Ishikawa (cell line): ENCODE measurements around the gene SEC31A.

Source experiments
- CEBPB ChIP-seq: IDR thresholded peaks from 2 replicates; pipeline ENCODE4 v1.6.1; 2012
- CREB1 ChIP-seq: IDR thresholded peaks from 2 replicates; pipeline ENCODE4 v1.6.1; 2012; ENCODE audit warnings: low read depth
- EGR1 ChIP-seq: IDR thresholded peaks from 2 replicates; pipeline ENCODE4 v1.6.1; 2012
- EP300 ChIP-seq: IDR thresholded peaks from 2 replicates; pipeline ENCODE4 v1.6.1; 2012; ENCODE audit warnings: borderline replicate concordance
- FOXM1 ChIP-seq: IDR thresholded peaks from 2 replicates; pipeline ENCODE4 v1.6.1; 2012; ENCODE audit warnings: low read depth, borderline replicate concordance
- NFIC ChIP-seq: IDR thresholded peaks from 2 replicates; pipeline ENCODE4 v1.6.1; 2012
- RAD21 ChIP-seq: IDR thresholded peaks from 2 replicates; pipeline ENCODE4 v1.6.1; 2012; ENCODE audit warnings: low read depth
- TAF1 ChIP-seq: IDR thresholded peaks from 2 replicates; pipeline ENCODE4 v1.6.1; 2012; ENCODE audit warnings: low read depth, mild to moderate bottlenecking
- TCF12 ChIP-seq: IDR thresholded peaks from 2 replicates; pipeline ENCODE4 v1.6.1; 2012; ENCODE audit warnings: low read depth
- TEAD4 ChIP-seq: IDR thresholded peaks from 2 replicates; pipeline ENCODE4 v1.6.1; 2012
- YY1 ChIP-seq: IDR thresholded peaks from 2 replicates; pipeline ENCODE4 v1.6.1; 2012; ENCODE audit warnings: low read depth
- ZBTB7A ChIP-seq: IDR thresholded peaks from 2 replicates; pipeline ENCODE4 v1.6.1; 2012; ENCODE audit warnings: low read depth
- TF ChIP-seq, protein P1 (sequence below): IDR thresholded peaks from 2 replicates; pipeline ENCODE4 v1.6.1; 2012; ENCODE audit warnings: low read depth, mild to moderate bottlenecking
- TF ChIP-seq, protein P2 (sequence below): IDR thresholded peaks from 2 replicates; pipeline ENCODE4 v1.6.1; 2012
- TF ChIP-seq, protein P3 (sequence below): IDR thresholded peaks from 2 replicates; pipeline ENCODE4 v1.6.1; 2012

The SEC31A gene

DNA sequence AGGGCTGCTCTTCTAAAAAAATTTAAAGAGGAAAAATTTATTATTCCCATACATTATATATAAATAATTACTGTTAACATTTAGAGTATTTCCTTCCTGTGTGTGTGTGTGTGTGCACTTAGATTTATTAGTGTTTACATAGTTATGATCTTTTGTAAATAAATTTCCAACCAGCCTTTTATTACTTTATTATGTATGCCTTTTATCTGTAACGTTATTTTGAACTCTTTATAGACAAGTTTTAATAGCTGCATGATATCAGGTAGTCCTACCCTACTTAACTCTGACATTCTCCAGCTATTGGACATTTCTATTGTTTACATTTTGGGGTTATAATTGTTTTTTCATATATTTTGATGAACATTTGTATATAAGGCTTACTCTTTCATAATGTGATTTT is 18.4 kb upstream of the SEC31A start:
- TF ChIP-seq CEBPB (no peak), TCF12 (no peak), RAD21 (no peak), CREB1 (no peak), TEAD4 (no peak), YY1 (no peak), EP300 (no peak), NFIC (no peak), FOXM1 (no peak), TAF1 (no peak), EGR1 (no peak), ZBTB7A (no peak)
- TF ChIP-seq, protein P1, sequence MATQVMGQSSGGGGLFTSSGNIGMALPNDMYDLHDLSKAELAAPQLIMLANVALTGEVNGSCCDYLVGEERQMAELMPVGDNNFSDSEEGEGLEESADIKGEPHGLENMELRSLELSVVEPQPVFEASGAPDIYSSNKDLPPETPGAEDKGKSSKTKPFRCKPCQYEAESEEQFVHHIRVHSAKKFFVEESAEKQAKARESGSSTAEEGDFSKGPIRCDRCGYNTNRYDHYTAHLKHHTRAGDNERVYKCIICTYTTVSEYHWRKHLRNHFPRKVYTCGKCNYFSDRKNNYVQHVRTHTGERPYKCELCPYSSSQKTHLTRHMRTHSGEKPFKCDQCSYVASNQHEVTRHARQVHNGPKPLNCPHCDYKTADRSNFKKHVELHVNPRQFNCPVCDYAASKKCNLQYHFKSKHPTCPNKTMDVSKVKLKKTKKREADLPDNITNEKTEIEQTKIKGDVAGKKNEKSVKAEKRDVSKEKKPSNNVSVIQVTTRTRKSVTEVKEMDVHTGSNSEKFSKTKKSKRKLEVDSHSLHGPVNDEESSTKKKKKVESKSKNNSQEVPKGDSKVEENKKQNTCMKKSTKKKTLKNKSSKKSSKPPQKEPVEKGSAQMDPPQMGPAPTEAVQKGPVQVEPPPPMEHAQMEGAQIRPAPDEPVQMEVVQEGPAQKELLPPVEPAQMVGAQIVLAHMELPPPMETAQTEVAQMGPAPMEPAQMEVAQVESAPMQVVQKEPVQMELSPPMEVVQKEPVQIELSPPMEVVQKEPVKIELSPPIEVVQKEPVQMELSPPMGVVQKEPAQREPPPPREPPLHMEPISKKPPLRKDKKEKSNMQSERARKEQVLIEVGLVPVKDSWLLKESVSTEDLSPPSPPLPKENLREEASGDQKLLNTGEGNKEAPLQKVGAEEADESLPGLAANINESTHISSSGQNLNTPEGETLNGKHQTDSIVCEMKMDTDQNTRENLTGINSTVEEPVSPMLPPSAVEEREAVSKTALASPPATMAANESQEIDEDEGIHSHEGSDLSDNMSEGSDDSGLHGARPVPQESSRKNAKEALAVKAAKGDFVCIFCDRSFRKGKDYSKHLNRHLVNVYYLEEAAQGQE = no peak
- TF ChIP-seq, protein P2, sequence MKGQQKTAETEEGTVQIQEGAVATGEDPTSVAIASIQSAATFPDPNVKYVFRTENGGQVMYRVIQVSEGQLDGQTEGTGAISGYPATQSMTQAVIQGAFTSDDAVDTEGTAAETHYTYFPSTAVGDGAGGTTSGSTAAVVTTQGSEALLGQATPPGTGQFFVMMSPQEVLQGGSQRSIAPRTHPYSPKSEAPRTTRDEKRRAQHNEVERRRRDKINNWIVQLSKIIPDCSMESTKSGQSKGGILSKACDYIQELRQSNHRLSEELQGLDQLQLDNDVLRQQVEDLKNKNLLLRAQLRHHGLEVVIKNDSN = no peak
- TF ChIP-seq, protein P3, sequence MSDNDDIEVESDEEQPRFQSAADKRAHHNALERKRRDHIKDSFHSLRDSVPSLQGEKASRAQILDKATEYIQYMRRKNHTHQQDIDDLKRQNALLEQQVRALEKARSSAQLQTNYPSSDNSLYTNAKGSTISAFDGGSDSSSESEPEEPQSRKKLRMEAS = no peak

DNA sequence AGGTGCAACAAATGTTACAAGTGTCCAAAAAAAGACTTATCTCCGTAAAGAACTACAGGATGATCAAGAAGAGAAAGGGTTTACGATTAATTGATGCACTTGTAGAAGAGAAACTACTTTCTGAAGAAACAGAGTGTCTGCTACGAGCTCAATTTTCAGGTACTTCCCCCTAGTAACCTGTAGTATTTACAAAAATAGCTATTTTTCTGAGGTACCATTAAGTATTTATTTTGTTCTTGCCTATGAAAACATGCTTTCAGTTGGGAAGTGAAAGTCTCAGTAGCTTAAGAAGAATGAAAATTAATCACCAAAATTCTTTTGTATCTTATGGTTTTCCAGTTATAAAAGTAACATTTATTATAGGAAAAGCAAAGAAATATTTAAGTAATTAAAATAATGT is 15.5 kb upstream of the SEC31A start:
- TF ChIP-seq TCF12 (no peak), CEBPB (no peak), EGR1 (no peak), CREB1 (no peak), FOXM1 (no peak), YY1 (no peak), TAF1 (no peak), ZBTB7A (no peak), RAD21 (no peak), EP300 (no peak)
- TF ChIP-seq, protein P1 = no peak
- TF ChIP-seq, protein P3 = no peak

DNA sequence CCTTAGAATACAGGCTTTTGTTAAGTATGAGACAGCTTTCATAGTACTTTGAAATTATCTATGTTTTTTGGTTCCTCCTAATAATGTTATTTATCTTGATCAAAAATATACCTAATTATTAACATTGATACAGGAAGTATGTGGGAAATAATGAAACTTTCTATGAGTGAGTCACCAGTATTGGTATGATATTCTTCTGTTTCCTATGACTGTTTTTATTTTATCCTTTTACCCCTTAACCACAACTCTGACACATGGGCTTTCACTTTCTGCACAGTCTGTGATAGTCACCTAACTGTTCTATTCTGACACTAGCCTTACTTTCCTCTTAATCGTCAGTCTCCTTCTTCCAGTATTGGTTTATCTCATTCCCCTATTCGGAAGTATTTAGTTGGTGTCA is 14.3 kb upstream of the SEC31A start:
- no peak for TF ChIP-seq CEBPB
- TF ChIP-seq, protein P2 = no peak
- no peak for TF ChIP-seq EGR1
- TF ChIP-seq, protein P1 = no peak
- no peak for TF ChIP-seq RAD21
- TF ChIP-seq TAF1 = no peak
- no peak for TF ChIP-seq ZBTB7A
- no peak for TF ChIP-seq CREB1
- TF ChIP-seq, protein P3 = no peak

DNA sequence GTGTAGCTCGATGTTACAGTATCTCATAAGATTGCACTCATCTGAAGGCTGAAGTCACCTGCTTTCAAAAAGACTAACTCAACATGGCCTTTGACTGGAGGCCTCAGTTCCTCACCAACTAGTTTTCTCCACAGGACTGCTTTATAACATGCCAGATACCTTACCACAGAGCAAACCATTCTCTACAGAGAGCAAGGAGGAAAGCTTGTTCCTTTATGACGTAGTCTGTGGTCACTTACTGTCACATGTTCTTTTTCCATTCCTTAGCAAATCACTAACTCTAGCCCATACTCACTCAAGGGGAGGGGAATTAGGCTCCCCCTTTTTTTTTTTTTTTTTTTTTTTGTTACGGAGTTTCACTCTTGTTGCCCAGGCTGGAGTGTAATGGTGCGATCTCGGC is 12.8 kb upstream of the SEC31A start:
- TF ChIP-seq EP300 = no peak
- no peak for TF ChIP-seq ZBTB7A
- no peak for TF ChIP-seq TEAD4
- TF ChIP-seq, protein P3 = no peak
- no peak for TF ChIP-seq TAF1
- TF ChIP-seq, protein P2 = no peak
- TF ChIP-seq EGR1 = no peak
- TF ChIP-seq RAD21 = no peak
- no peak for TF ChIP-seq FOXM1
- no peak for TF ChIP-seq CREB1
- TF ChIP-seq NFIC = no peak
- TF ChIP-seq YY1 = no peak
